Colonic mucosa (tissue), 4 donors: ENCODE data around the gene TGOLN2. TPM values are rescaled to one million over a fixed set of nuclear protein-coding genes. Genes with fewer than 3 reads are reported as not detected.
"Not testable (repeated sequence)": the region's sequence is repeated elsewhere in the genome, so short reads cannot be mapped to it uniquely, and the experiment has no call there.

ENCODE experiments used
- DNase-seq: peaks from one replicate; pipeline ENCODE4 v3.0.0-alpha.2; 2020
- H3K27ac ChIP-seq: fragments of 200-600 bp; one replicate; pipeline ENCODE4 v1.8.0; 2021
- H3K27me3 ChIP-seq: fragments of 200-600 bp; one replicate; pipeline ENCODE4 v1.8.0; 2021
- H3K36me3 ChIP-seq: fragments of 200-600 bp; one replicate; pipeline ENCODE4 v1.8.0; 2021
- H3K4me1 ChIP-seq: fragments of 200-600 bp; one replicate; pipeline ENCODE4 v1.8.0; 2021; ENCODE audit warnings: mild to moderate bottlenecking
- H3K4me3 ChIP-seq: fragments of 200-600 bp; one replicate; pipeline ENCODE4 v1.8.0; 2021
- H3K9ac ChIP-seq, 2 donors: one replicate each; pipeline ENCODE4 v1.7.0; 2013; ENCODE audit warnings: control low read depth in 2 of 2, low read depth in 2 of 2, low read length in 2 of 2
- H3K9me3 ChIP-seq: fragments of 200-600 bp; one replicate; pipeline ENCODE4 v1.8.0; 2021
- CTCF ChIP-seq: fragments of 200-600 bp; IDR thresholded peaks from one replicate; pipeline ENCODE4 v1.8.0; 2022; ENCODE audit warnings: antibody characterized with exemption, mild to moderate bottlenecking
- intact Hi-C: fragments of 100-400 bp; cut with DNase I; formaldehyde crosslinking; loops from one replicate; pipeline ENCODE4 v1.14.1; 2022
- total RNA-seq, 2 donors: library from RNA; stranded (reverse); fragmentation: NEBNext Ultra II Directional in 1 of 2; extraction: Animal tissue kit (Norgen Biotek cat#: 25700) in 1 of 2; gene quantifications; one replicate each; pipeline ENCODE4 v1.2.1, GENCODE V29; 2021
- donor health status: healthy.
- donor health status: DM: no; HTN: no; CAD: no.
- donor health status: DM: no; HTN: no; CAD: no.

The TGOLN2 gene
- total RNA-seq, 2 donors from 2014 or later, result 140 to 162 TPM

GRCh38 chr2:85342156-85342555 lies 14.4 kb upstream of the TGOLN2 start:
- Histone ChIP-seq H3K27ac (no peak overlapping the region), H3K27me3 (no peaks in the 10 kb centered on the region), H3K9ac (no peak overlapping the region), H3K4me1 (no peaks in the 10 kb centered on the region), H3K9me3 (no peaks in the 10 kb centered on the region), H3K36me3 (peaks cover 11% of the 10 kb centered on the region), H3K4me3 (no peak overlapping the region)
- DNase-seq, result no peak
- TF ChIP-seq CTCF, result no peak
- intact Hi-C loops, result no loop called here

GRCh38 chr2:85341269-85342029 lies 13.7 kb upstream of the TGOLN2 start:
- H3K4me1 ChIP-seq, result no peaks in the 10 kb centered on the region
- H3K36me3 ChIP-seq, result peaks cover 11% of the 10 kb centered on the region
- no peak overlapping the region for H3K9ac ChIP-seq
- no peaks in the 10 kb centered on the region for H3K27me3 ChIP-seq
- intact Hi-C loops, result no loop called here
- no peak overlapping the region for H3K4me3 ChIP-seq
- no peak for DNase-seq
- no peaks in the 10 kb centered on the region for H3K9me3 ChIP-seq
- no peak overlapping the region for H3K27ac ChIP-seq
- TF ChIP-seq CTCF, result no peak

- H3K4me1 ChIP-seq, result no peaks in the 10 kb centered on the region
- H3K27ac ChIP-seq, result no peak overlapping the region
- no peaks in the 10 kb centered on the region for H3K27me3 ChIP-seq
- DNase-seq, result no peak
- intact Hi-C loops, result no loop called here
- H3K9me3 ChIP-seq, result no peaks in the 10 kb centered on the region
- H3K4me3 ChIP-seq, result no peak overlapping the region
- peaks cover under 1% of the 10 kb centered on the region for H3K36me3 ChIP-seq
- TF ChIP-seq CTCF, result no peak
- no peak overlapping the region for H3K9ac ChIP-seq
Observed at GRCh38 chr2:85340034-85340892, 12.5 kb upstream of the TGOLN2 start.

GRCh38 chr2:85334928-85335327 lies 7.1 kb upstream of the TGOLN2 start:
- H3K36me3 ChIP-seq, result no peaks in the 10 kb centered on the region
- no peak overlapping the region for H3K9ac ChIP-seq
- H3K4me1 ChIP-seq, result no peaks in the 10 kb centered on the region
- no peak for TF ChIP-seq CTCF
- H3K9me3 ChIP-seq, result no peaks in the 10 kb centered on the region
- H3K27me3 ChIP-seq, result no peaks in the 10 kb centered on the region
- no peak for DNase-seq
- H3K27ac ChIP-seq, result no peak overlapping the region
- intact Hi-C loops, result no loop called here
- no peak overlapping the region for H3K4me3 ChIP-seq

GRCh38 chr2:85333877-85334276 lies 6.1 kb upstream of the TGOLN2 start:
- H3K4me1 ChIP-seq, DNase-seq, H3K4me3 ChIP-seq, intact Hi-C loops, H3K27ac ChIP-seq, H3K9ac ChIP-seq, H3K27me3 ChIP-seq, H3K36me3 ChIP-seq, H3K9me3 ChIP-seq: not testable (repeated sequence)
